ENCODE data around the gene GOLGA6L25.
A peak's percentile ranks its signal among the peaks of the same experiment; 100 is the strongest.
"Not testable (repeated sequence)": the region's sequence is repeated elsewhere in the genome, so short reads cannot be mapped to it uniquely, and the experiment has no call there.

GOLGA6L25 gene

DNA sequence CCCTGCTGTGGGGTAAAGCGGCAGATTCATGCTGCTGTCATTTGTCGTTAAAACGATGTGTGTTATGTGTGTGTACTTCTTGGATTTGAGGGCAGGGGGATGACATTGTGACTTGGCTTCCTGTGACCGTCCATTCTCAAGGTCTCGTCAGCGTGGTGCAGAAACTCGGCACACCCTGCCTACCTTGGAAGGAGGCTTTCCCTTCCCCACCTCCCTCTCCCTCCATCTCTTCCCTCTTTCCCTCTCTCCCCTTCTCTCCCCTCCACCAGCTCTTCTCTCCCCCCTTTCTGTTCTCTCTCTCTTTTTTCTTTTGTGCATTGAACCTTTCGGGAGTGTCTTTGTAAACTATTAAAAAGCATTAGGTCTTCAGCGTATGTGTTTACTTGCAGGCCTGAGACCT, 36.4 kb downstream of the GOLGA6L25 start:
- peak overlapping the region; percentile 48 for H3K4me3 ChIP-seq (ENCODE audit: low read depth, low read length, poor library complexity, severe bottlenecking)
- not testable (repeated sequence) for H3K9ac ChIP-seq (ENCODE audit: low read length); H3K79me2 ChIP-seq (ENCODE audit: insufficient read depth, low read length); H3F3A ChIP-seq (ENCODE audit: insufficient read depth, low read length); H3K36me3 ChIP-seq (ENCODE audit: insufficient read depth, low read length); H3K9me3 ChIP-seq (ENCODE audit: low read length); H3K27ac ChIP-seq (ENCODE audit: low read depth, low read length, poor library complexity, severe bottlenecking); H3K9me2 ChIP-seq (ENCODE audit: low read depth, low read length); H3K27me3 ChIP-seq (ENCODE audit: insufficient read depth, low read length); H3K4me1 ChIP-seq (ENCODE audit: insufficient read depth, low read length, severe bottlenecking); H3K4me2 ChIP-seq (ENCODE audit: low read length); H2AFZ ChIP-seq (ENCODE audit: low read length); H4K20me1 ChIP-seq (ENCODE audit: insufficient read depth, low read length)

DNA sequence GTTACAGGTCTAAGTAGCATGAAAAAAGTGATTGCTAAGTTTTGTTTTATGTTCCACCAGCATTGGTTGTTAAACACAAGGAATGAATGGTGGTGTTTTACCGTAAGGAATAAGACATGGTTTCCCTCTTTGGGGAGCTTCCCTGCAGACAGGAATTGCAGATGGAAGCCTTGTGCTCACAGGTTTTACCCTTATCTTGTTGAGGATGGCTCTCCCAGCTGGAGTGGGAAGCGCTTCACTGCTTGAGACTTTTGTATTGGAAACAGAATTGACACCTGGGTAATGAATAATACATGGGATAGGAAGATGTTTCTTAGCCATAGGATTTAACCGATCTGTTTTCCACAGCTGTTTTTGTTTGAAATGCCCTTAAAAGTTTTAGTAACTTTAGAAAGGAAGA, 39.0 kb downstream of the GOLGA6L25 start:
- not testable (repeated sequence) for H4K20me1 ChIP-seq (ENCODE audit: insufficient read depth, low read length); H3K79me2 ChIP-seq (ENCODE audit: insufficient read depth, low read length); H3K9me3 ChIP-seq (ENCODE audit: low read length); H2AFZ ChIP-seq (ENCODE audit: low read length); H3K27me3 ChIP-seq (ENCODE audit: insufficient read depth, low read length); H3K9me2 ChIP-seq (ENCODE audit: low read depth, low read length); H3K27ac ChIP-seq (ENCODE audit: low read depth, low read length, poor library complexity, severe bottlenecking); H3K4me3 ChIP-seq (ENCODE audit: low read depth, low read length, poor library complexity, severe bottlenecking); H3K9ac ChIP-seq (ENCODE audit: low read length); H3K4me2 ChIP-seq (ENCODE audit: low read length); H3K4me1 ChIP-seq (ENCODE audit: insufficient read depth, low read length, severe bottlenecking); H3K36me3 ChIP-seq (ENCODE audit: insufficient read depth, low read length); H3F3A ChIP-seq (ENCODE audit: insufficient read depth, low read length)

DNA sequence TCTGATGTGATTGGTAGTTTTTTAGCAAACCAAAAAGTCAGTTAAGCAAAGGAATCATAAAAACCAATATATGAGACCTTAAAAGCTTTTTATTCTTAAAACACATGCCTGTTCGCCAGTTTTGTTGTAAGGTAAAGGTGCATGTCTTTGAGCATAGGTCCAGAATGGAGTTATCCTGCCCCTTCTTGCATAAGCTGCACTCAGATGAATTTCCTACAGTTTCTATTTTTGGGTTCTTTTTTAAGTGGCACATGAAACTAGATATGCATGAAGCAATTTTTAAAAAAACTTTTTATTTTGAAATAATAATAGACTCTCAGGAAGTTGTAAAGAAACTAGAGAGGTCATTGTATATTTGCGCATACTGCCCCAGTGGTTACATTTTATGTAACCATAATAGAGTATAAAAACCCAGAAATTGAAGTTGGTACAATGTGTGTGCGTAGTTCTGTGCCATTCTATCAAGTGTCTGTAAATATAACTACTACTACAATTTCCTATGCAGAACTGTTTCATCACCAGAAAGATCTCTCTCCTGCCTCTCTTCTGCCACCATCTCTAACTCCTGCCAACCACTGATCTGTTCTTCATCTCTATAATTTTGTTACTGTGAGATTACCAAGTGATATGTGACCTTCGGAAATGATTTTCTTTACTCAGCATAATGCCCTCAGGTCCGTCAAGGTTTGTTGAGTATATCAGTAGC, 40.2 kb downstream of the GOLGA6L25 start:
- not testable (repeated sequence) for H3F3A ChIP-seq (ENCODE audit: insufficient read depth, low read length); H4K20me1 ChIP-seq (ENCODE audit: insufficient read depth, low read length)

DNA sequence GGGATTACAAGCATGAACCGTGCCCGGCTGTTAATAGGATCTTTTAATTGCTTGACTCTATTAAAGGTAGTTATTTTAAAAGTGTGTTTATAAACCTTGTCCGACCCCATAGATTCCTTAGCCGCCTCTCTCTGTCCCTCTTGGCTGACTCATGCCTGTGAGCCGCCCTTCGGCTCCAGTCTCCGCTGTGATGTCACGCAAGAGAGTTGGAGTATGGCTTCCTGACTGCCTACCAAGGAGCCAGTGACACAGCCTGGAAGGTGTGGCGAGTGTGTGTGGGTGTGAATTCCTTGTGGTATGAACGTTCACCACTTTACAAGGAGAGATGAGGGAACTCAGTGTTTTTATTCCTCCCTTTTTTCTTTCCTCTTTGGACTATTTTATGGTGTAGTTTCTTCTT, 44.1 kb downstream of the GOLGA6L25 start:
- not testable (repeated sequence) for H3F3A ChIP-seq (ENCODE audit: insufficient read depth, low read length); H3K79me2 ChIP-seq (ENCODE audit: insufficient read depth, low read length); H3K27me3 ChIP-seq (ENCODE audit: insufficient read depth, low read length); H4K20me1 ChIP-seq (ENCODE audit: insufficient read depth, low read length); H3K36me3 ChIP-seq (ENCODE audit: insufficient read depth, low read length); H2AFZ ChIP-seq (ENCODE audit: low read length); H3K4me2 ChIP-seq (ENCODE audit: low read length); H3K9me2 ChIP-seq (ENCODE audit: low read depth, low read length); H3K27ac ChIP-seq (ENCODE audit: low read depth, low read length, poor library complexity, severe bottlenecking); H3K4me3 ChIP-seq (ENCODE audit: low read depth, low read length, poor library complexity, severe bottlenecking); H3K9ac ChIP-seq (ENCODE audit: low read length); H3K4me1 ChIP-seq (ENCODE audit: insufficient read depth, low read length, severe bottlenecking); H3K9me3 ChIP-seq (ENCODE audit: low read length)

More for the DNA sequence above, 40.2 kb downstream of the GOLGA6L25 start:
- H3K4me3 ChIP-seq (ENCODE audit: low read depth, low read length, poor library complexity, severe bottlenecking); H2AFZ ChIP-seq (ENCODE audit: low read length); H3K27me3 ChIP-seq (ENCODE audit: insufficient read depth, low read length); H3K4me2 ChIP-seq (ENCODE audit: low read length); H3K4me1 ChIP-seq (ENCODE audit: insufficient read depth, low read length, severe bottlenecking); H3K9me2 ChIP-seq (ENCODE audit: low read depth, low read length); H3K36me3 ChIP-seq (ENCODE audit: insufficient read depth, low read length); H3K9ac ChIP-seq (ENCODE audit: low read length); H3K79me2 ChIP-seq (ENCODE audit: insufficient read depth, low read length); H3K9me3 ChIP-seq (ENCODE audit: low read length); H3K27ac ChIP-seq (ENCODE audit: low read depth, low read length, poor library complexity, severe bottlenecking): not testable (repeated sequence)

DNA sequence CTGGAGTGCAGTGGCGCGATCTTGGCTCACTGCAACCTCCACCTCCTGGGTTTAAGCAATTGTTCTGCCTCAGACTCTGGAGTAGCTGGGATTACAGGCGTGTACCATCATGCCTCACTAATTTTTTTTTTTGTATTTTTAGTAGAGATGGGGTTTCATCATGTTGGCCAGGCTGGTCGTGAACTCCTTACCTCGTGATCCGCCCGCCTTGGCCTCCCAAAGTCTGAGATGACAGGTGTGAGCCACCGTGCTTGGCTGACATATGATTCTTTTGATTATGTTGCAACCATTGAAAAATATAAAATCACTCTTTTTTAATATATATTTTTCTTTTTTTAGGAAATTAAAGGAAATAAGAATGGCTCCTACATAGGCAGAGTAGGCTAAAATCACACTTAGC, 44.8 kb downstream of the GOLGA6L25 start:
- H3K4me3 ChIP-seq (ENCODE audit: low read depth, low read length, poor library complexity, severe bottlenecking) = not testable (repeated sequence)

DNA sequence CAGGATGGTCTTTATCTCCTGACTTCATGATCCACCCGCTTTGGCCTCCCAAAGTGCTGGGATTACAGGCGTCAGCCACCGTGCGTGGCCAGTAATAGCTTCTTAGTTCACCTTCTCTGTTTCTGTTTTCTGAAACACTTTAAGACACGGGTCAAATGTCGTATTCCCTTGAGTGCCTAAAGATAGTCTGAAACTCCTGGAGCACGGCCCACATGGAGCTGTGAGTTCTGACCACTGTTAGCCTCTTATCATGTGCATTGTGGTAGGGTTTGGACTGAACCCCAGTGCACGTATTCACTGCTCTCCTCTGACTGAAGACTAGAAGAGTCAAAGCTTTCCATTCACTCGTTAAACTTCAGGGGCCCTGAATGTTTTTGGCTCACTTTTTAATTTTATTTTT, 48.8 kb downstream of the GOLGA6L25 start:
- H3K4me1 ChIP-seq (ENCODE audit: insufficient read depth, low read length, severe bottlenecking); H3K9ac ChIP-seq (ENCODE audit: low read length): not testable (repeated sequence)

More for the DNA sequence above, 44.8 kb downstream of the GOLGA6L25 start:
- not testable (repeated sequence) for H3K4me2 ChIP-seq (ENCODE audit: low read length); H3K4me1 ChIP-seq (ENCODE audit: insufficient read depth, low read length, severe bottlenecking); H4K20me1 ChIP-seq (ENCODE audit: insufficient read depth, low read length); H3F3A ChIP-seq (ENCODE audit: insufficient read depth, low read length); H3K9me2 ChIP-seq (ENCODE audit: low read depth, low read length); H3K36me3 ChIP-seq (ENCODE audit: insufficient read depth, low read length); H3K9me3 ChIP-seq (ENCODE audit: low read length); H3K9ac ChIP-seq (ENCODE audit: low read length); H3K27me3 ChIP-seq (ENCODE audit: insufficient read depth, low read length); H3K79me2 ChIP-seq (ENCODE audit: insufficient read depth, low read length); H3K27ac ChIP-seq (ENCODE audit: low read depth, low read length, poor library complexity, severe bottlenecking); H2AFZ ChIP-seq (ENCODE audit: low read length)

More for the DNA sequence above, 48.8 kb downstream of the GOLGA6L25 start:
- H3K27ac ChIP-seq (ENCODE audit: low read depth, low read length, poor library complexity, severe bottlenecking); H3K4me2 ChIP-seq (ENCODE audit: low read length); H4K20me1 ChIP-seq (ENCODE audit: insufficient read depth, low read length); H3K9me2 ChIP-seq (ENCODE audit: low read depth, low read length); H2AFZ ChIP-seq (ENCODE audit: low read length); H3K4me3 ChIP-seq (ENCODE audit: low read depth, low read length, poor library complexity, severe bottlenecking); H3F3A ChIP-seq (ENCODE audit: insufficient read depth, low read length); H3K9me3 ChIP-seq (ENCODE audit: low read length); H3K27me3 ChIP-seq (ENCODE audit: insufficient read depth, low read length); H3K79me2 ChIP-seq (ENCODE audit: insufficient read depth, low read length); H3K36me3 ChIP-seq (ENCODE audit: insufficient read depth, low read length): not testable (repeated sequence)

Measured in OCI-LY1 (cell line).